HepG2 (cell line): ENCODE measurements around the gene CHEK2. TPM values are rescaled to one million over a fixed set of nuclear protein-coding genes. Genes with fewer than 3 reads are reported as not detected.

Experiments
- ATAC-seq: fragments of 200-7000 bp; cut with Tn5 transposase; 3 replicates; pipeline ENCODE4 v1.9.1; 2020; ENCODE audit warnings: mild to moderate bottlenecking, moderate library complexity
- BruUV-seq: library from RNA; stranded (reverse); fragments of 400-500 nt; replicated peaks from 2 replicates; lab custom pipeline; 2021; lab: Mats Ljungman, UMichigan
- CTCF ChIA-PET: fragments of 300-600 bp; formaldehyde crosslinking; extraction: SDS; loops from one replicate; lab custom pipeline; 2021; ENCODE audit warnings: low total read pairs, inconsistent platforms, low intra/inter-chr PET ratio; lab: Yijun Ruan, JAX
- POLR2A ChIA-PET: fragments of 350-600 bp; sonication (Branson Sonifier 250); formaldehyde crosslinking; loops from one replicate; lab custom pipeline; 2020; ENCODE audit warnings: antibody characterized with exemption, inconsistent platforms; lab: Yijun Ruan, JAX
- DNase-seq: peaks from one replicate; pipeline ENCODE4 v3.0.0-alpha.2; 2015; ENCODE audit warnings: low spot score
- FAIRE-seq: peaks from 3 replicates; lab custom pipeline; 2011; peaks lifted over from hg19 to GRCh38; lab: Jason Lieb, UNC
- H2AFZ ChIP-seq: one replicate; pipeline ENCODE4 v1.6.1; 2011; ENCODE audit warnings: low read length, inconsistent platforms
- H3K27ac ChIP-seq: fragments of 300-600 bp; 3 replicates; pipeline ENCODE4 v1.8.0; 2011; ENCODE audit warnings: mixed run types, mild to moderate bottlenecking, mixed read lengths, low read length, inconsistent platforms; ENCODE audit not compliant: insufficient read depth; ENCODE audit errors: extremely low read length
- H3K27me3 ChIP-seq, 2 experiments: fragments of 200-600 bp in 1 of 2; 2 replicates in 1 of 2; 3 replicates in 1 of 2; pipeline versions ENCODE4 v1.6.0 to v1.8.0; 2011; ENCODE audit warnings: low read length in 2 of 2, mild to moderate bottlenecking in 2 of 2, moderate library complexity in 2 of 2, inconsistent platforms in 1 of 2; ENCODE audit not compliant: insufficient read depth in 2 of 2, control insufficient read depth in 1 of 2
- H3K36me3 ChIP-seq, 2 experiments: fragments of 200-600 bp in 1 of 2; replicated peaks in 1 of 2; 2 replicates in 1 of 2; 3 replicates in 1 of 2; pipeline versions ENCODE4 v1.5.1 to v1.8.0; 2011; ENCODE audit warnings: low read length in 2 of 2, inconsistent platforms in 1 of 2; ENCODE audit not compliant: insufficient read depth in 2 of 2, control insufficient read depth in 1 of 2
- H3K4me1 ChIP-seq: 2 replicates; pipeline ENCODE4 v1.5.1; 2012; ENCODE audit warnings: low read length, inconsistent platforms; ENCODE audit not compliant: insufficient read depth
- H3K4me2 ChIP-seq: 2 replicates; pipeline ENCODE4 v1.6.0; 2011; ENCODE audit warnings: low read depth, low read length, inconsistent platforms
- H3K4me3 ChIP-seq, 3 experiments: fragments of 200-600 bp in 1 of 3; sonication (generic), shearing (Covaris generic) in 1 of 3; replicated peaks in 1 of 3; 2 replicates each; pipeline ENCODE4 v1.5.1; 2011 to 2016; ENCODE audit warnings: low read length in 3 of 3, inconsistent platforms in 2 of 3, low read depth in 2 of 3, mild to moderate bottlenecking in 2 of 3, control low read depth in 1 of 3, mixed read lengths in 1 of 3; ENCODE audit not compliant: insufficient read depth in 1 of 3
- H3K79me2 ChIP-seq: one replicate; pipeline ENCODE4 v1.6.1; 2011; ENCODE audit warnings: low read length, inconsistent platforms; ENCODE audit not compliant: insufficient read depth
- H3K9ac ChIP-seq: 2 replicates; pipeline ENCODE4 v1.6.0; 2011; ENCODE audit warnings: mild to moderate bottlenecking, low read depth, low read length, inconsistent platforms; ENCODE audit not compliant: insufficient read depth
- H3K9me3 ChIP-seq: 2 replicates; pipeline ENCODE4 v1.5.1; 2012; ENCODE audit warnings: mild to moderate bottlenecking, low read length
- H4K20me1 ChIP-seq: 2 replicates; pipeline ENCODE4 v1.6.0; 2011; ENCODE audit warnings: inconsistent platforms, mild to moderate bottlenecking, low read length, moderate library complexity; ENCODE audit not compliant: insufficient read depth
- ARNT ChIP-seq: fragments of 450-650 bp; IDR thresholded peaks from 2 replicates; pipeline ENCODE4 v1.6.1; 2017
- ARNT2 ChIP-seq: sonication (generic); formaldehyde crosslinking; IDR thresholded peaks from 2 replicates; pipeline ENCODE4 v1.8.0; 2022; ENCODE audit warnings: mild to moderate bottlenecking, low read depth, missing genetic modification reagents, moderate library complexity
- RORA ChIP-seq: sonication (generic); formaldehyde crosslinking; IDR thresholded peaks from 2 replicates; pipeline ENCODE4 v1.5.0; 2020; ENCODE audit warnings: mild to moderate bottlenecking, missing genetic modification reagents, moderate library complexity
- ZNF513 ChIP-seq: sonication (generic); formaldehyde crosslinking; conservative IDR thresholded peaks from 2 replicates; pipeline ENCODE4 v1.5.0; 2020; ENCODE audit warnings: missing genetic modification reagents
- ZNF839 ChIP-seq: sonication (generic); formaldehyde crosslinking; IDR thresholded peaks from 2 replicates; pipeline ENCODE4 v1.4.0; 2020; ENCODE audit warnings: missing genetic modification reagents, mild to moderate bottlenecking, borderline replicate concordance
- WGBS: methylation state at CpG from one replicate; pipeline ENCODE4 v1.1.6; 2017; ENCODE audit warnings: low lambda C conversion rate; 5-methylcytosine and 5-hydroxymethylcytosine counted together
- in situ Hi-C: cut with HindIII; loops from 2 replicates; pipeline ENCODE4 v1.10.0; 2017; ENCODE audit warnings: low pct_unique_long_range_greater_than_20kb; ENCODE audit not compliant: extremely low pct_ligation_motif_present
- intact Hi-C: fragments of 100-400 bp; cut with micrococcal nuclease; formaldehyde crosslinking; loops from one replicate; pipeline ENCODE4 v1.10.0; 2022; ENCODE audit not compliant: unreplicated experiment
- polyA plus RNA-seq, 8 experiments: library from polyadenylated mRNA; depleted of rRNA in 3 of 8; stranded (reverse) in 7 of 8; unstranded in 1 of 8; fragments of >200 nt; fragmentation: Illumina TruSeq in 4 of 8; extraction: Trizol in 4 of 8; gene quantifications; 2 replicates each; pipeline versions ENCODE4 v1.2.1 to v1.2.3, GENCODE V29; 2011 to 2016; ENCODE audit warnings: low read depth in 4 of 8, missing spikeins in 1 of 8, mixed read lengths in 1 of 8; ENCODE audit not compliant: insufficient read depth in 1 of 8
- total RNA-seq, 5 experiments: library from RNA; depleted of rRNA; stranded (reverse); fragments of >200 nt; fragmentation: Illumina TruSeq; extraction: Trizol; gene quantifications; 2 replicates each; pipeline ENCODE4 v1.2.3, GENCODE V29; 2016; ENCODE audit warnings: low read depth in 1 of 5

CHEK2 gene
- total and polyA plus RNA-seq, 2 of the 13 experiments (the other 11 are each of a cell fraction or from before 2014, with no cell fraction given): 27.0 to 40.5 TPM

- no peak for TF ChIP-seq ZNF513 (CRISPR knock-in tag)
- TF ChIP-seq RORA (CRISPR knock-in tag): no peak
These were observed 38.2 kb downstream of the CHEK2 start (continued) for GRCh38 chr22:28703436-28703835.

- H3K4me2 ChIP-seq: no peak overlapping the region
- no peak overlapping the region for H2AFZ ChIP-seq
- intact Hi-C loops: no loop called here
- no peak for DNase-seq
- TF ChIP-seq ZNF839 (no peak), ARNT (no peak), ARNT2 (CRISPR knock-in tag) (no peak)
- TF ChIP-seq, all 625 proteins: peak for 0
- in situ Hi-C loops: no loop called here
- H4K20me1 ChIP-seq: no peaks in the 10 kb centered on the region
- H3K9me3 ChIP-seq: no peaks in the 10 kb centered on the region
- no peak overlapping the region for H3K4me3 ChIP-seq
- 92% methylated on average over 2 of the region's 2 CpGs for WGBS
- ChIA-PET CTCF (no interaction called here), POLR2A (no interaction called here)
- no peaks in the 10 kb centered on the region for H3K79me2 ChIP-seq
- H3K4me1 ChIP-seq: no peaks in the 10 kb centered on the region
- no peak overlapping the region for H3K9ac ChIP-seq
- no peaks in the 10 kb centered on the region for H3K27me3 ChIP-seq
- FAIRE-seq (no peak), ATAC-seq (no peak)
- peaks cover 5 to 24% of the 10 kb centered on the region in 2 experiments; a peak in 4 of 5 replicates for H3K36me3 ChIP-seq
- no peak overlapping the region for H3K27ac ChIP-seq
- no TSS peak for BruUV-seq
These were observed 38.7 kb downstream of the CHEK2 start for GRCh38 chr22:28702891-28703290.
